ENCODE data around the gene TNFAIP1. TPM values are rescaled to one million over a fixed set of nuclear protein-coding genes. Genes with fewer than 3 reads are reported as not detected.
"Not testable (repeated sequence)": the region's sequence is repeated elsewhere in the genome, so short reads cannot be mapped to it uniquely, and the experiment has no call there.

TNFAIP1 gene, protein sequence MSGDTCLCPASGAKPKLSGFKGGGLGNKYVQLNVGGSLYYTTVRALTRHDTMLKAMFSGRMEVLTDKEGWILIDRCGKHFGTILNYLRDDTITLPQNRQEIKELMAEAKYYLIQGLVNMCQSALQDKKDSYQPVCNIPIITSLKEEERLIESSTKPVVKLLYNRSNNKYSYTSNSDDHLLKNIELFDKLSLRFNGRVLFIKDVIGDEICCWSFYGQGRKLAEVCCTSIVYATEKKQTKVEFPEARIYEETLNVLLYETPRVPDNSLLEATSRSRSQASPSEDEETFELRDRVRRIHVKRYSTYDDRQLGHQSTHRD
- total RNA-seq: 25.9 TPM

GRCh38 chr17:28335201-28335958 lies at the start of gene TNFAIP1, which contains the start of gene IFT20:
Gene TNFAIP1, plus strand, starts transcription at chr17:28335761. Its CDS starts 3,761 bp downstream, at chr17:28339522.
Gene IFT20, minus strand, starts transcription at chr17:28335472. Its CDS starts 3,487 bp downstream, at chr17:28331985.
- peak; percentile 99 for DNase-seq

DNA sequence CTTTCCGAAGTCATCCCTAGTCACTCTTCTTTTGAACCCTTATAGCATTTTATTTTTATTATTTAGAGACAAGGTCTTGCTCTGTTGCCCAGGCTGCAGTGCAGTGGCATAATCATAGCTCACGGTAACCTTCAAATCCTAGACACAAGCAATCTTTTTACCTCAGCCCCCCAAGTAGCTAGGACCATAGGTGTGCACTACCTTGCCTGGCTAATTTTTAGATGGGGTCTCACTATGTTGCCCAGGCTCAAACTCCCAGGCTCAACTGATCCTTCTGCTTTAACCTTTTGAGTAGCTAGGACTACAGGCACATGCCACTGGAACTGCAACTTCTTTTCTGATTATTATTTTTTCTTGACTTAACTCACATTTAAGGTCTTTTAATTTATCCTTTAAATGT lies 49.6 kb upstream of the TNFAIP1 start:
- DNase-seq: no peak

DNA sequence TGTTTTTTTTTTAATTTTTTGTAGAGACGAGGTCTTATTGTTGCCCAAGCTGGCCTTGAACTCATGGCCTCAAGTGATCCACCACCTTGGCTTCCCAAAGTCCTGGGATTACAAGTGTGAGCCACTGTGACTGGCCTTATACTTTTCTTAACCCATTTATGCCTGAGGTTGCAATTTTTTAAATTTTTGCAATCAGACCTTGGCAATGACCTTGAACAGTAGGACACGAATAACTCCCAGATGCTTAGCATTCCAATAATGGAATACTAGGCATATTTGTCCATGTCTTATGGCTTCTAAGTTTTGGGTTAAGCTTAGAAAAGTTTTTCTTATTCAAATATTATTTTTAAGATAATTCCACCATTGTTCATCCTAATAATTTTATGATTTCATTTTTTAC lies 44.9 kb upstream of the TNFAIP1 start:
- DNase-seq: no peak

DNA sequence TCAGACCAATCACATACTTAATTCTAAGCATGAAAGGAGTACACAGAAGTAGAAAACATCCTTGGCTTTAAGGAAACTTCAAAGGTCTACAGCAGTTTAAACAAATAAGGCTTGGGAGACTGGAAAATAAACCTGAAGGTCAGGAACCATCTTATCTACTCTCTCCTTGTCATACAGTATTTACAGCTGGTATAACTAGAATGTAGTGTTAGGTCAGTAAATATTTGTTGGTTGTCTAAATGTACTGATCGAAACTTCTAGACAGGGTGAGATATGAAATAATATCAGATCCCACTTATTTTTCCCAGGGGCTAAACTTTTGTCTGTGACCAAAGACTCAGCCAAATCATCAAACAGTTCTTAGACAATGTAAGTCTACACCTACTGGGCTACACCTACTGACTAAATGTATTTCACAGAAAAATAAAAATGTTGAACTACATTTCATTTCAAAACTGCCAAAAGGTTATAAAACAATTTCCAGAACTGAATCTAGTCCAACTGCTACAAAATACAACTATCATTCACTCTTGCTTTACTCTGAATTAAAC lies 43.7 kb upstream of the TNFAIP1 start:
- DNase-seq: no peak

DNA sequence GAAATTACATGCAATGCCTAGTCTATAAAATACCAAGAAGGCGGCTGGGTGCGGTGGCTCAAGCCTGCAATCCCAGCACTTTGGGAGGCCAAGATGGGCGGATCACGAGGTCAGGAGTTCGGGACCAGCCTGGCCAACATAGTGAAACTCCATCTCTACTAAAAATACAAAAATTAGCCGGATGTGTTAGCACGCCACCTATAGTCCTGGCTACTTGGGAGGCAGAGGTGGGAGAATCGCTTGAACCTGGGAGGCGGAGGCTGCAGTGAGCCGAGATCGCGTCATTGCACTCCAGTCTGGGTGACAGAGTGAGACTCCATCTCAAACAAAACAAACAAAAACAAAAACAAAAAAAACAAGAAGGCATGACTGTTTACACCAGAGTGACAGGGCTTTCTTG lies 42.7 kb upstream of the TNFAIP1 start:
- DNase-seq: not testable (repeated sequence)

- no peak for DNase-seq
Observed at GRCh38 chr17:28293994-28294393, 41.6 kb upstream of the TNFAIP1 start.

- DNase-seq: no peak
Observed at GRCh38 chr17:28295677-28296578, 39.6 kb upstream of the TNFAIP1 start.

DNA sequence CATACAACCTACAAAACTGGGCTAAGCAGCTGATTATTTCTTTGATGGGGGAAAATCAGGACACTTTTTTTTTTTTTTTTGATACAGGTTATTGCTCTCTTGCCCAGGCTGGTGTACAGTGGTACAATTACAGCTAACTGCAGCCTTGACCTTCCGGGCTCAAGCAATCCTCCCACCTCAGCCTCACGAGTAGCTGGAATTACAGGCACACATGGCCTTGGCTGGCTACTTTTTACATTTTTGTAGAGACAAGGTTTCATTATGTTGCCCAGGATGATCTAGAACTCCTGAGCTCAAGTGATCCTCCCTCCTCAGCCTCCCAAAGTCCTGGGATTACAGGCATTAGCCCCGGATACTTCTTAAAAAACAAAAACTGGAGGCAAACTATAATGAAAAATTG lies 37.1 kb upstream of the TNFAIP1 start:
- no peak for DNase-seq

DNA sequence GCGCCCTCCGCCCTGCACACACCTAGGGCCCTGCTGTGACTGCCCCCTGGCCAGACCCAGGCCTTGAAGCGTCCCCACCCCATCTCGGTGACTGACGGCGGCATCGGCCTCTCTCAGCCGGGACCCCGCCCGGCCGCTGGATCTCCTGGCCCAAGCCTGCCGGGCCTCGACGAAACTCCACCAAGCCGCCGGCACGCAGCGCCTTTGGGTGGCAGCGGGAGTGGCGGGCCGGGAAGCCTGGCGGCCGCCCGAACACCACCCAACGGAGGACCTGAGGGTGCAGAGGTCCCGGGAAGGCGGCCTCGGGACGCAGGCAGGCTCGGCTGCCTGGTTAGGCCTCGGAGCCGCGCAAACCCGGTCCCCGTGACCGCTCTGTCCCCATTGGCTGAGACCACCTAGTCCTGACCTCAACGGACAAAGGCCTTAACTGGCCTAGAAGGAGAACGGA lies 28.6 kb upstream of the TNFAIP1 start:
- DNase-seq: no peak

GRCh38 chr17:28313841-28314240 lies 21.7 kb upstream of the TNFAIP1 start:
- no peak for DNase-seq

DNA sequence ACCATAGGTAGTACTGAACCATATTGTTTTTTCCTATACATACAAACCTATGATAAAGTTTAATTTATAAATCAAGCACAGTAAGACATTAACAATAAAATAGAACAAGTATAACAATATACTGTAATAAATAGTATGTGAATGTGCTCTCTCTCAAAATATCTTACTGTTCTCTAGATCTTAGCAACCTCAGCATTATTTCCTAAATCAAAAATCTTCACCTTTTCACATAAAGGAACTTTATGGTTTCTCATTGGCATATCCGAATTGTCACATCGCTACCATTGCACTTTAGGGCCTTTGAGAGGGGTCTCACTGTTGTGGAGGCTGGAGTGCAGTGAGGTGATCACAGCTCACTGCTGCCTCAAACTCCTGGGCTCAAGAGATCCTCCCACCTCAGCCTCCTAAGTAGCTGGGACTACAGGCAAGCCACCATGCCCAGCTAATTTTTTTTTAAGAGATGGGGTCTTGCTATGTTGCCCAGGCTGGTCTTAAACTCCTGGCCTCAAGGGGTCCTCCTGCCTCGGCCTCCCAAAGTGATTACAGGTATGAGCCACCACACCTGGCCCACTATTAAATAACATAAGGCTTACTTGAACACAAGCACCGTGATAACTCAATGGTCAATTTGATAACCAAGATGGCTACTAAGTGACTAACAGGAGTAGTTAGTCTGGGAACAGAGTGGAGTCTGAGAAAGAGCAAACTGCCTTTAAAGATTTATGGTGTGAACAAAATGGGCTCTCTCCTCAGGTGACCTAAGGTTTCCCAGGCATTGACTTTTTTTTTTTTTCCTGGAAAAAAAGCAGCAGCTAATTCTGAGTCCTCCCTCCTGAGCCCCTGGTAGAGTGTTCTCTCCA lies 19.5 kb upstream of the TNFAIP1 start:
- DNase-seq: no peak

DNA sequence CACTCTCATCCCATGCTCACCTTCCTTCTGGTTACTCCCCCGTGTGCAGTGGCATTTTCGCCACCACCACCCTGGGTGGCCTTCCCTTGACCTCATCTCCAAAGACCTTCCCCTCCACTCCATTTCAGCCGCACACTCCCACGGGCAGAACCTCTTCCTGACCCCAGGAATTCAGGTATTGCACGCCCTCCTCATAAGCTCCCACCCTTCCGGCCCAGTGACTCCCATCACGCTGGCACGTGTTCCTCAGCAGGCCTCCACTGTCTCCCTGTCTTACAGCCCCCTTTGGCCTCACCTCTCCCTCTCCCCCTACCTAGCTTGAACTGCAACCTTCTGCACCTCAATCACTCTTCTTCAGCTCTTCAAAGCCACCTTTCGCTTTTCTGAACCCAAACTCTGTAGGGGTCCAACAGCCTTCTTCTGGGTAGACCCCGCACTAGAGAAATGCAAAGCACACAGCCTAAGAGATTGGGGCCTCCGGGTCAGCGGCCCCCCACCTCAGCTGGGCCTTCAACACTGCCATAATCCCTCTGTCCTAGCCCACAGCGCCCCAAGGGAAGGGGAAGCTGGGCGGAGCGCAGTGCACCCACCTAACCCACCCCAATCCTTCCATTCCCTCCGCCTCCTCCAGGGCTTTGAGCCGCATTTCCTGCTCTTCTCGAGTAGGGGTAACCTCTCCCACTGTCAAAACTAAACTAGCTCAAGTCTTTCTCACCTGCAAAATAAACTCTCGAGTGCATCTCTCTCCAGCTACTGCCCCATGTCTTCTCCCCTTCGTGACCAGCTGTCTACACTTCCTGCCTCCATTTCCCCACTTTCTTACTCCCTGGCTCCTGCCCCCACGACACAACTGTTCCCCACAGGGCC lies 18.2 kb upstream of the TNFAIP1 start:
- DNase-seq: no peak

- DNase-seq: no peak
Observed at GRCh38 chr17:28317966-28318758, 17.4 kb upstream of the TNFAIP1 start.

DNA sequence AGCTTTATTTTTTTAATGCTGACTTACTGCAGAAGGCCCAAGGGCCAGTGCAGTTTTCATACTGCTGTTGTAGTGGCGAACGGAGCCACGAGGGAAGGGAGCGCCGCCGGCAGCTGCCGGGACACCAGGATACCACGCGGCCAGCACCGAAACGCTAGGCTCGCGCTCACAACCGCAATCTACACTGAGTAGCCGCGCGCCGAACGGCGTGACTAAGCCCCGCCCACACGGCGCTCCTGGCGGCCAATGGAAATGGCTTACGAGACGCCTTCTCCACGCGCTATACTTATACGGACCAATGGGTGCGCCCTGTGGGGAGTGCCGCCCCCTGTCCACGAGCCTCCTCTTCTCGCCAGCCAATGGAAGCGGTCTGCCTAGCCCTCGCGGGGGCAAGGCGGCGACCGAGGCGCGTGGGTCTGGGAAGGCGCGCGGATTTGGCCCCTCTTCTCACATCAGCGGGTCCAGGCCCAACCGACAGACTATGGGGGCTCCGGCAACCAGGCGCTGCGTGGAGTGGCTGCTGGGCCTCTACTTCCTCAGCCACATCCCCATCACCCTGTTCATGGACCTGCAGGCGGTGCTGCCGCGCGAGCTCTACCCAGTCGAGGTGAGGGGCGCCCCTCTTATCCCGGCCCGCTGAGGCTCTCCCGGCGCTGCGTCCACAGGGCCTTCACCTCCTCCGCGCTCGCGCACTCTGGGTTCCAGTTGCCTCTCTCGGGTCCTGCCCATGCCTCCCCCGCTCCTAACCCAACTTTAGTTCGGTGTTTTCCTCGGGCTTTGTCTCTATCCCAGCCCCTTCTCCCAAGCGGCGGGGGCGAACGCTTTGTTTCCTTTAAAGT lies 16.6 kb upstream of the TNFAIP1 start, which contains the start of gene TMEM97:
TSS of gene TMEM97 (plus strand) at position 442 of the 839 bp plus-strand sequence. CDS start at position 482, 40 bp downstream.
- peak; percentile 96 for DNase-seq

GRCh38 chr17:28319598-28319935 lies 16.0 kb upstream of the TNFAIP1 start:
- DNase-seq: no peak

GRCh38 chr17:28320215-28321061 lies 15.1 kb upstream of the TNFAIP1 start:
- DNase-seq: no peak

GRCh38 chr17:28324267-28324745 lies 11.3 kb upstream of the TNFAIP1 start:
- no peak for DNase-seq

Measured in occipital lobe (tissue), 2 donors.